GM12878 (cell line): ENCODE results near the gene PRDM2. TPM values are rescaled to one million over a fixed set of nuclear protein-coding genes. Genes with fewer than 3 reads are reported as not detected.

Experiments used
- ATAC-seq: fragments of 200-7000 bp; cut with Tn5 transposase; 3 replicates; pipeline ENCODE4 v1.9.1; 2020; ENCODE audit warnings: mild to moderate bottlenecking, moderate library complexity
- BruUV-seq: library from RNA; stranded (reverse); fragments of 400-500 nt; replicated peaks from 2 replicates; lab custom pipeline; 2021; lab: Mats Ljungman, UMichigan
- CTCF ChIA-PET: fragments of 300-600 bp; sonication (Branson Sonifier 250); formaldehyde crosslinking; extraction: SDS; loops from one replicate; lab custom pipeline; 2021; ENCODE audit warnings: inconsistent platforms; lab: Yijun Ruan, JAX
- POLR2A ChIA-PET: fragments of 350-600 bp; formaldehyde crosslinking; extraction: SDS; loops from one replicate; lab custom pipeline; 2021; ENCODE audit warnings: inconsistent platforms; lab: Charles Lee
- RAD21 ChIA-PET: fragments of 300-600 bp; sonication (Branson Sonifier 250); formaldehyde crosslinking; loops from one replicate; lab custom pipeline; 2023; ENCODE audit warnings: antibody characterized with exemption; ENCODE audit not compliant: unreplicated experiment; lab: Charles Lee
- SMC1A ChIA-PET: fragments of 300-600 bp; sonication (Branson Sonifier 250); formaldehyde crosslinking; loops from one replicate; lab custom pipeline; 2023; ENCODE audit not compliant: unreplicated experiment, uncharacterized antibody; lab: Charles Lee
- DNase-seq: peaks from one replicate; pipeline ENCODE4 v3.0.0-alpha.2; 2011; ENCODE audit warnings: low read depth, low spot score
- FAIRE-seq: peaks from 3 replicates; lab custom pipeline; 2011; peaks lifted over from hg19 to GRCh38; lab: Jason Lieb, UNC
- H2AFZ ChIP-seq: 2 replicates; pipeline ENCODE4 v1.6.0; 2011; ENCODE audit warnings: low read depth, low read length, control low read depth; ENCODE audit not compliant: control insufficient read depth
- H3K27ac ChIP-seq: 2 replicates; pipeline ENCODE4 v1.5.1; 2011; ENCODE audit warnings: control low read depth; ENCODE audit not compliant: control insufficient read depth, insufficient read depth
- H3K27me3 ChIP-seq, 2 experiments: replicated peaks in 1 of 2; 2 replicates each; pipeline versions ENCODE4 v1.6.0 to v1.6.1; 2011; ENCODE audit warnings: low read length in 1 of 2; ENCODE audit not compliant: control insufficient read depth in 2 of 2, insufficient read depth in 2 of 2
- H3K36me3 ChIP-seq, 2 experiments: 2 replicates each; pipeline ENCODE4 v1.5.1; 2011; ENCODE audit warnings: low read length in 1 of 2; ENCODE audit not compliant: control insufficient read depth in 2 of 2, insufficient read depth in 2 of 2
- H3K4me1 ChIP-seq: 2 replicates; pipeline ENCODE4 v1.6.1; 2011; ENCODE audit warnings: mild to moderate bottlenecking, low read length, moderate library complexity, mixed read lengths; ENCODE audit not compliant: control insufficient read depth, insufficient read depth
- H3K4me2 ChIP-seq: 2 replicates; pipeline ENCODE4 v1.6.0; 2011; ENCODE audit warnings: control low read depth; ENCODE audit not compliant: control insufficient read depth, insufficient read depth
- H3K4me3 ChIP-seq: fragments of 200-600 bp; sonication (generic); 2 replicates; pipeline ENCODE4 v1.5.1; 2016
- H3K79me2 ChIP-seq: 2 replicates; pipeline ENCODE4 v1.6.0; 2011; ENCODE audit warnings: low read length; ENCODE audit not compliant: control insufficient read depth, insufficient read depth
- H3K9ac ChIP-seq: 2 replicates; pipeline ENCODE4 v1.8.0; 2011; ENCODE audit warnings: low read length, control low read depth, mixed read lengths; ENCODE audit not compliant: control insufficient read depth, insufficient read depth
- H3K9me3 ChIP-seq: replicated peaks from 3 replicates; pipeline ENCODE4 v1.5.1; 2011; ENCODE audit warnings: mild to moderate bottlenecking, low read length; ENCODE audit not compliant: control insufficient read depth, insufficient read depth
- H4K20me1 ChIP-seq: 2 replicates; pipeline ENCODE4 v1.6.0; 2011; ENCODE audit not compliant: control insufficient read depth, insufficient read depth
- BRCA1 ChIP-seq: IDR thresholded peaks from 2 replicates; pipeline ENCODE4 v1.6.1; 2011; ENCODE audit warnings: low read depth, low read length, improper control_type of control experiment
- CBFB ChIP-seq: IDR thresholded peaks from 2 replicates; pipeline ENCODE4 v1.6.1; 2016; ENCODE audit warnings: antibody characterized with exemption, low read depth
- CREM ChIP-seq: IDR thresholded peaks from 2 replicates; pipeline ENCODE4 v1.6.1; 2014; ENCODE audit warnings: antibody characterized with exemption, low read depth
- DPF2 ChIP-seq: fragments of 450-650 bp; IDR thresholded peaks from 2 replicates; pipeline ENCODE4 v1.6.1; 2017; ENCODE audit warnings: mild to moderate bottlenecking
- ESRRA ChIP-seq: IDR thresholded peaks from 2 replicates; pipeline ENCODE4 v1.6.1; 2012; ENCODE audit warnings: mild to moderate bottlenecking, low read length, improper control_type of control experiment
- ETV6 ChIP-seq, 2 experiments: fragments of 450-650 bp in 1 of 2; IDR thresholded peaks in 1 of 2; conservative IDR thresholded peaks in 1 of 2; 2 replicates each; pipeline ENCODE4 v1.6.1; 2014; ENCODE audit warnings: antibody characterized with exemption in 1 of 2, borderline replicate concordance in 1 of 2, low read depth in 1 of 2, mild to moderate bottlenecking in 1 of 2, moderate library complexity in 1 of 2
- FOS ChIP-seq: IDR thresholded peaks from 3 replicates; pipeline ENCODE4 v1.6.1; 2011; ENCODE audit warnings: borderline replicate concordance; ENCODE audit not compliant: insufficient read length; ENCODE audit errors: extremely low read depth
- JUND ChIP-seq: IDR thresholded peaks from 2 replicates; pipeline ENCODE4 v1.6.1; 2012; ENCODE audit warnings: low read depth, mild to moderate bottlenecking, low read length, improper control_type of control experiment, moderate library complexity
- KAT2A ChIP-seq: conservative IDR thresholded peaks from 2 replicates; pipeline ENCODE4 v1.6.1; 2011; ENCODE audit warnings: low read depth, low read length; ENCODE audit not compliant: control insufficient read depth
- KLF5 ChIP-seq: fragments of 450-650 bp; IDR thresholded peaks from 2 replicates; pipeline ENCODE4 v1.6.1; 2014; ENCODE audit warnings: mild to moderate bottlenecking; ENCODE audit not compliant: partially characterized antibody
- MTA2 ChIP-seq: fragments of 450-650 bp; IDR thresholded peaks from 2 replicates; pipeline ENCODE4 v1.6.1; 2016; ENCODE audit warnings: low read depth, mild to moderate bottlenecking, moderate library complexity
- NFIC ChIP-seq: IDR thresholded peaks from 2 replicates; pipeline ENCODE4 v1.6.1; 2012; ENCODE audit warnings: low read depth, mild to moderate bottlenecking, inconsistent platforms, low read length, moderate library complexity
- PML ChIP-seq: IDR thresholded peaks from 2 replicates; pipeline ENCODE4 v1.6.1; 2012; ENCODE audit warnings: low read length, inconsistent platforms
- RB1 ChIP-seq: fragments of 450-650 bp; formaldehyde crosslinking; IDR thresholded peaks from 2 replicates; pipeline ENCODE4 v1.6.1; 2017; ENCODE audit warnings: mild to moderate bottlenecking, borderline replicate concordance
- SIX5 ChIP-seq: IDR thresholded peaks from 2 replicates; pipeline ENCODE4 v1.6.1; 2011; ENCODE audit warnings: mild to moderate bottlenecking, low read depth, low read length, moderate library complexity; ENCODE audit not compliant: severe bottlenecking
- SRF ChIP-seq, 2 experiments: IDR thresholded peaks; 2 replicates each; pipeline ENCODE4 v1.6.1; 2011; ENCODE audit warnings: low read depth in 2 of 2, low read length in 2 of 2, mild to moderate bottlenecking in 1 of 2, moderate library complexity in 1 of 2
- SUZ12 ChIP-seq: fragments of 200-600 bp; sonication (generic); IDR thresholded peaks from one replicate; pipeline ENCODE4 v1.6.1; 2018; ENCODE audit warnings: antibody characterized with exemption, mild to moderate bottlenecking; ENCODE audit not compliant: unreplicated experiment
- TCF3 ChIP-seq: IDR thresholded peaks from 2 replicates; pipeline ENCODE4 v1.6.1; 2012; ENCODE audit warnings: low read depth, mild to moderate bottlenecking, low read length, borderline replicate concordance; ENCODE audit not compliant: insufficient read depth
- ZBED1 ChIP-seq: IDR thresholded peaks from 2 replicates; pipeline ENCODE4 v1.6.1; 2016; ENCODE audit warnings: borderline replicate concordance
- WGBS: methylation state at CpG from one replicate; pipeline ENCODE4 v1.1.6; 2016; ENCODE audit warnings: low lambda C conversion rate; ENCODE audit not compliant: insufficient replicate concordance, insufficient coverage; ENCODE audit errors: missing lambda C conversion rate; 5-methylcytosine and 5-hydroxymethylcytosine counted together
- in situ Hi-C: fragments of 300-500 bp; cut with MboI; formaldehyde crosslinking; loops from 9 replicates; pipeline ENCODE4 v1.14.3; 2018; ENCODE audit warnings: mixed read lengths
- intact Hi-C: fragments of 100-400 bp; cut with micrococcal nuclease; formaldehyde crosslinking; loops from one replicate; pipeline ENCODE4 v1.14.2; 2022; ENCODE audit not compliant: unreplicated experiment
- polyA plus RNA-seq, 11 experiments: library from polyadenylated mRNA; depleted of rRNA in 4 of 11; unstranded in 6 of 11; stranded (reverse) in 5 of 11; fragments of >200 nt; fragmentation: Nextera tagmentation in 4 of 11; fragmentation: Illumina TruSeq in 1 of 11; extraction: Ambion mirVana in 4 of 11; extraction: Trizol in 1 of 11; gene quantifications; 1 replicate in 1 of 11; 2 replicates in 10 of 11; pipeline versions ENCODE4 v1.2.1 to v1.2.3, GENCODE V29; 2011 to 2016; ENCODE audit warnings: inconsistent platforms in 2 of 11, missing spikeins in 2 of 11, low read depth in 1 of 11
- total RNA-seq, 4 experiments: library from RNA; depleted of rRNA in 3 of 4; stranded (reverse); fragments of >200 nt in 3 of 4; fragmentation: Illumina TruSeq in 1 of 4; extraction: Trizol in 1 of 4; gene quantifications; 2 replicates each; pipeline versions ENCODE4 v1.2.1 to v1.2.3, GENCODE V29; 2013 to 2021

PRDM2 gene
- total and polyA plus RNA-seq, 10 of the 15 experiments (the other 5 are each of a cell fraction or from before 2014, with no cell fraction given): 8.4 to 45.1 (median 23.5) TPM

DNA sequence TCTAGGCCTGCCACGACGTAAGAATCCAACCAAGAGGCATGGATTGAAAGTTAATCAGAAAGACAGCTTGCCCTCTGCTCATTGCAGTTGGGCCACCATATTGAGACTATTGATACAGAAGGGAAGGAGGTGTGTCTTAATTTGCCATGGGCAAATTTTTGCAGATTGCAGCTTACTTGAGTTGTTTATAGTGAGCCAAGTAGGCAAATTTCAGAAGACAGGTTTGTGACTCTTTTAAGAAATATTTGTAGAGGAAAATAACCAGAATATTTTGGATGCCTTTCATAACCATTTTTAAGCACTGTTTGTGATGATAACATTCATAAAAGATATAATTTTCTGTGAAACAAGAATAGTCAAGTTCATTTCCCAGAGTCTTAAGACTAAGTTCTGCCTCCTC, 74.1 kb downstream of the PRDM2 start:
- peaks cover 34% of the 10 kb centered on the region for H3K79me2 ChIP-seq
- no peaks in the 10 kb centered on the region for H3K27me3 ChIP-seq
- H4K20me1 ChIP-seq: peaks cover 4% of the 10 kb centered on the region; the same call in 1 of the 2 replicates
- POLR2A ChIA-PET: no interaction called here
- H3K4me1 ChIP-seq: no peaks in the 10 kb centered on the region
- DNase-seq: no peak
- peaks cover 19 to 46% of the 10 kb centered on the region in 2 experiments for H3K36me3 ChIP-seq
- SMC1A ChIA-PET: interaction anchor here (1.6 kb wide), 1 partner anchor 14 kb away, joined by 3 read pairs; no protein-coding TSS in a partner anchor
- intact Hi-C loops (no loop called here), in situ Hi-C loops (no loop called here)
- no peak for TF ChIP-seq SRF (IDR thresholded peaks at IDR 0.05; ENCODE audit: low read depth in 2 of 2, low read length in 2 of 2)
- TF ChIP-seq CREM: no peak
- no peak for TF ChIP-seq ZBED1
- TF ChIP-seq ESRRA: no peak
- no peak for TF ChIP-seq PML
- ATAC-seq: no peak
- no peak overlapping the region for H2AFZ ChIP-seq
- no peak overlapping the region for H3K9ac ChIP-seq
- H3K4me3 ChIP-seq: no peak overlapping the region
- FAIRE-seq: no peak
- no TSS peak for BruUV-seq
- RAD21 ChIA-PET: no interaction called here
- WGBS: 100% methylated on average over 2 of the region's 2 CpGs
- no peak overlapping the region for H3K4me2 ChIP-seq
- no peaks in the 10 kb centered on the region for H3K9me3 ChIP-seq
- CTCF ChIA-PET: interaction anchor here (0.8 to 2.1 kb wide), 2 partner anchors 25 to 40 kb away, joined by 3 to 5 read pairs; no protein-coding TSS in a partner anchor
- no peak overlapping the region for H3K27ac ChIP-seq

DNA sequence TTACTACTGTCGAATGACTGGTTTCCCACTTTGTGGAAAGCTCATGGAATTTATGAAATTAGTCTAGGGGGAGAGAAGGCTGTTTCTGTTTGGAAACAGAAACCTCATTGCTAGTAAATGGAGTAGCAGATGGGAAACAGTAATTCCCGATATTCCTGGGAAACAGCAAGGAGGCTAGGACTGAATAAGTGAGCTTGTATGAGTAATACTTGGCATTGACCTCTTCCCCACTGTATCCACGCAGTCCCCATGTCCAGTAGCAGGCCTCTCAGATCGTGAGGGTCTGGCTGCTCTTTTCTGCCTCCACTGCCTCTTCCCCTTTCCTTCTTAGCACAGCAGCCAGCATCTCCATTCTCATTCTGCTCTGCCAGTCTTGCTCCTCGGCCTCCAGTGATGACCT, 75.5 kb downstream of the PRDM2 start:
- intact Hi-C loops: no loop called here
- Histone ChIP-seq H3K27ac (no peak overlapping the region), H3K9ac (no peak overlapping the region), H3K27me3 (no peaks in the 10 kb centered on the region), H2AFZ (no peak overlapping the region), H3K9me3 (no peaks in the 10 kb centered on the region), H4K20me1 (peaks cover 4% of the 10 kb centered on the region; the same call in 1 of the 2 replicates), H3K4me3 (no peak overlapping the region), H3K36me3 (peaks cover 30 to 42% of the 10 kb centered on the region in 2 experiments), H3K4me2 (no peak overlapping the region), H3K4me1 (no peaks in the 10 kb centered on the region), H3K79me2 (peaks cover 21% of the 10 kb centered on the region)
- ChIA-PET POLR2A (no interaction called here), SMC1A (no interaction called here), RAD21 (no interaction called here), CTCF (interaction anchor here (0.5 kb wide), 1 partner anchor 119 kb away, joined by 3 read pairs; no protein-coding TSS in a partner anchor)
- no peak for FAIRE-seq
- 88% methylated on average over 5 of the region's 5 CpGs for WGBS
- DNase-seq: no peak
- no TSS peak for BruUV-seq
- no peak for ATAC-seq
- in situ Hi-C loops: no loop called here
- TF ChIP-seq TCF3 (no peak), CBFB (no peak), SIX5 (no peak), BRCA1 (no peak), ETV6 (conservative IDR thresholded peaks at IDR 0.05 in 1 of 2, IDR thresholded peaks at IDR 0.05 in 1 of 2; ENCODE audit: borderline replicate concordance in 1 of 2, low read depth in 1 of 2) (no peak), FOS (no peak), JUND (no peak), NFIC (no peak), KLF5 (no peak), DPF2 (no peak), RB1 (no peak), SUZ12 (no peak), KAT2A (no peak), MTA2 (no peak)
